Fibroblast of skin of right biceps (primary cell): ENCODE measurements around the gene RNF2.

Experiments
- DNase-seq: peaks from one replicate; pipeline ENCODE4 v3.0.0-alpha.2; 2013

RNF2 gene

GRCh38 chr1:185104083-185104482 is 58.7 kb downstream of the RNF2 start:
- no peak for DNase-seq

GRCh38 chr1:185105121-185105520 is 59.8 kb downstream of the RNF2 start:
- no peak for DNase-seq

GRCh38 chr1:185108321-185108720 is 63.0 kb downstream of the RNF2 start:
- DNase-seq: peak; percentile 12

- DNase-seq: no peak
Observed at GRCh38 chr1:185110145-185110544, 64.8 kb downstream of the RNF2 start.

- DNase-seq: no peak
Observed at GRCh38 chr1:185111873-185112272, 66.5 kb downstream of the RNF2 start.

GRCh38 chr1:185112356-185112755 is 67.0 kb downstream of the RNF2 start:
- DNase-seq: no peak

- no peak for DNase-seq
Observed at GRCh38 chr1:185129708-185130107, 84.3 kb downstream of the RNF2 start.

GRCh38 chr1:185132534-185132933 is 87.2 kb downstream of the RNF2 start:
- DNase-seq: no peak

GRCh38 chr1:185137896-185138545 is 92.7 kb downstream of the RNF2 start:
- no peak for DNase-seq

- no peak for DNase-seq
Observed at GRCh38 chr1:185139246-185139645, 93.9 kb downstream of the RNF2 start.

GRCh38 chr1:185144233-185144632 is 98.9 kb downstream of the RNF2 start:
- peak; percentile 72 for DNase-seq

GRCh38 chr1:185151215-185151614 is 105.9 kb downstream of the RNF2 start:
- DNase-seq: no peak
